ENCODE results near the gene PTPRT. TPM values are rescaled to one million over a fixed set of nuclear protein-coding genes. Genes with fewer than 3 reads are reported as not detected.

Gene PTPRT
- total and polyA plus RNA-seq, 2 donors (not counting 1 experiment from before 2014, with no cell fraction given) = not detected

DNA sequence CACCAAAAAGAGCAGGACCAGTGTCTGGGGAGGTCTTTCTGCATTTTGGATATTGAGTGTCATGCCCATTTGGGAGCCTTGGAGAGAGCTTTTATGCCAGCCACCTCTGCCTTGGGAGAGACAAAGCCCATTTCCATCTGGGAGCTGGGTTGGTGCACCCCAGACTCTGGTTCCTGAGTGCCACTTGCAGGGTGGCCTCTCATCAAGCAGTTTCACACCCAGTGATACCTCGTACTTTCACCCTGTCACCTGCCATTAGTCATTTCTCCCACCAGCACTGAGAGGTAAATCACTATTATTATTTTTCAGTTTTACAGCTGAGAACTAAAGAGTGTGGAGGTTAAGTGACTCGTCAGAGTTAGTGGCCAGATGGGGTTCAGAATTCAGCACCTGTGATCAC lies 94.7 kb downstream of the PTPRT start:
- Histone ChIP-seq H4K20me1 (ENCODE audit: control insufficient read depth, extremely low read depth, insufficient read depth, low read length) (no peaks in the 10 kb centered on the region), H3K27me3 (ENCODE audit: control insufficient read depth, insufficient read depth, low read length) (no peaks in the 10 kb centered on the region), H3K9me3 (ENCODE audit: control insufficient read depth, insufficient read depth, low read depth, low read length) (no peaks in the 10 kb centered on the region), H3K36me3 (ENCODE audit: control insufficient read depth, insufficient read depth, low read length) (no peaks in the 10 kb centered on the region), H3K4me3 (replicated peaks in 1 of 4; ENCODE audit: control extremely low read depth in 1 of 4, insufficient read depth in 1 of 4, low read depth in 3 of 4, low read length in 4 of 4) (no peak overlapping the region), H3K79me2 (ENCODE audit: control insufficient read depth, insufficient read depth, low read length) (no peaks in the 10 kb centered on the region), H3K4me1 (ENCODE audit: control insufficient read depth, extremely low read depth, insufficient read depth, low read length) (no peaks in the 10 kb centered on the region), H2AFZ (ENCODE audit: low read length) (no peak overlapping the region), H3K9ac (ENCODE audit: insufficient read depth, low read length) (no peak overlapping the region), H3K27ac (ENCODE audit: insufficient read depth, low read length) (no peak overlapping the region), H3K4me2 (ENCODE audit: extremely low read depth, insufficient read depth, low read length) (no peak overlapping the region)
- TF ChIP-seq, protein P1, sequence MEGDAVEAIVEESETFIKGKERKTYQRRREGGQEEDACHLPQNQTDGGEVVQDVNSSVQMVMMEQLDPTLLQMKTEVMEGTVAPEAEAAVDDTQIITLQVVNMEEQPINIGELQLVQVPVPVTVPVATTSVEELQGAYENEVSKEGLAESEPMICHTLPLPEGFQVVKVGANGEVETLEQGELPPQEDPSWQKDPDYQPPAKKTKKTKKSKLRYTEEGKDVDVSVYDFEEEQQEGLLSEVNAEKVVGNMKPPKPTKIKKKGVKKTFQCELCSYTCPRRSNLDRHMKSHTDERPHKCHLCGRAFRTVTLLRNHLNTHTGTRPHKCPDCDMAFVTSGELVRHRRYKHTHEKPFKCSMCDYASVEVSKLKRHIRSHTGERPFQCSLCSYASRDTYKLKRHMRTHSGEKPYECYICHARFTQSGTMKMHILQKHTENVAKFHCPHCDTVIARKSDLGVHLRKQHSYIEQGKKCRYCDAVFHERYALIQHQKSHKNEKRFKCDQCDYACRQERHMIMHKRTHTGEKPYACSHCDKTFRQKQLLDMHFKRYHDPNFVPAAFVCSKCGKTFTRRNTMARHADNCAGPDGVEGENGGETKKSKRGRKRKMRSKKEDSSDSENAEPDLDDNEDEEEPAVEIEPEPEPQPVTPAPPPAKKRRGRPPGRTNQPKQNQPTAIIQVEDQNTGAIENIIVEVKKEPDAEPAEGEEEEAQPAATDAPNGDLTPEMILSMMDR (conservative IDR thresholded peaks at IDR 0.05 in 1 of 2, IDR thresholded peaks at IDR 0.05 in 1 of 2; ENCODE audit: low read depth in 1 of 2, low read length in 2 of 2) = no peak
- no peak for TF ChIP-seq EZH2 (IDR thresholded peaks at IDR 0.05; ENCODE audit: low read length, missing control alignments)
- no peak for DNase-seq (ENCODE audit: low read depth in 2 of 2)

DNA sequence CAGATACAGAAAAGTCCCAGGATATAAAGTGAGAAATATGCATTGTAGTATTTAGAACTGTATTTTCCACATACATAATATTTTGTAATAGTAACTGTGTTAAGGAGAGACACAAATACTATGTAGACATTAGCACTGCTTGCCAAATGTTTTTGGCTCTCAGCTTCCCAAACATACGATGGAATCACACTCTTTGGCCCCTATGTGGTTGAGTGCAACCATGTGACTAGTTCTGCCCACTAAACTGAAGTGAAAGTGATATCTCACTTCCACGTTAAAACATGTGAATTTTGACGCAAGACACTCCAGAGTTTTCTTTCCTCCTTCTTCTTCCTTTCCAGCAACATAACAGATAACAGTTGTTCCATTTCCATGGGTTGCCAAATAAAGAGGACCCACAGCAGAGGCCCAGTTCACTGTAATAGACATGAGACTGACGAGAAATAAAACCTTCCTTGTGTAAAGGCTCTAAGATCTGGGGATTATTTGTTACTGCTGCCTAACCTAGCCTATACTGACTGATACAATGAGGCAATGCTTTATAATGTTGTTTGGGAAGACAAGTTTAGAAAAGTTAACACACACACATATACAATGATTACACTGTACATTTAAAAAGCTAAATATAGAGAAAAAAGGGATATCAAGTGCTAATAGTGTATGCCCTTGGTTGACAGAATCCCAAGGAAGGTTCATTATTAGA lies 97.2 kb downstream of the PTPRT start:
- no peaks in the 10 kb centered on the region for H3K9me3 ChIP-seq (ENCODE audit: control insufficient read depth, insufficient read depth, low read depth, low read length)
- no peaks in the 10 kb centered on the region for H4K20me1 ChIP-seq (ENCODE audit: control insufficient read depth, extremely low read depth, insufficient read depth, low read length)
- H3K9ac ChIP-seq (ENCODE audit: insufficient read depth, low read length) = no peak overlapping the region
- no peak overlapping the region for H3K4me2 ChIP-seq (ENCODE audit: extremely low read depth, insufficient read depth, low read length)
- no peaks in the 10 kb centered on the region for H3K27me3 ChIP-seq (ENCODE audit: control insufficient read depth, insufficient read depth, low read length)
- no peak for DNase-seq (ENCODE audit: low read depth in 2 of 2)
- no peaks in the 10 kb centered on the region for H3K36me3 ChIP-seq (ENCODE audit: control insufficient read depth, insufficient read depth, low read length)
- H2AFZ ChIP-seq (ENCODE audit: low read length) = no peak overlapping the region
- H3K4me1 ChIP-seq (ENCODE audit: control insufficient read depth, extremely low read depth, insufficient read depth, low read length) = no peaks in the 10 kb centered on the region
- H3K79me2 ChIP-seq (ENCODE audit: control insufficient read depth, insufficient read depth, low read length) = no peaks in the 10 kb centered on the region
- no peak overlapping the region for H3K27ac ChIP-seq (ENCODE audit: insufficient read depth, low read length)
- no peak for TF ChIP-seq EZH2 (IDR thresholded peaks at IDR 0.05; ENCODE audit: low read length, missing control alignments)
- TF ChIP-seq, protein P1 (conservative IDR thresholded peaks at IDR 0.05 in 1 of 2, IDR thresholded peaks at IDR 0.05 in 1 of 2; ENCODE audit: low read depth in 1 of 2, low read length in 2 of 2) = no peak
- H3K4me3 ChIP-seq (replicated peaks in 1 of 4; ENCODE audit: control extremely low read depth in 1 of 4, insufficient read depth in 1 of 4, low read depth in 3 of 4, low read length in 4 of 4) = no peak overlapping the region

GRCh38 chr20:43068482-43068881 lies 121.2 kb downstream of the PTPRT start:
- Histone ChIP-seq H3K36me3 (ENCODE audit: control insufficient read depth, insufficient read depth, low read length) (no peaks in the 10 kb centered on the region), H4K20me1 (ENCODE audit: control insufficient read depth, extremely low read depth, insufficient read depth, low read length) (no peaks in the 10 kb centered on the region), H3K27ac (ENCODE audit: insufficient read depth, low read length) (no peak overlapping the region), H3K4me3 (replicated peaks in 1 of 4; ENCODE audit: control extremely low read depth in 1 of 4, insufficient read depth in 1 of 4, low read depth in 3 of 4, low read length in 4 of 4) (no peak overlapping the region), H3K4me1 (ENCODE audit: control insufficient read depth, extremely low read depth, insufficient read depth, low read length) (no peaks in the 10 kb centered on the region), H2AFZ (ENCODE audit: low read length) (no peak overlapping the region), H3K27me3 (ENCODE audit: control insufficient read depth, insufficient read depth, low read length) (no peaks in the 10 kb centered on the region), H3K9ac (ENCODE audit: insufficient read depth, low read length) (no peak overlapping the region), H3K4me2 (ENCODE audit: extremely low read depth, insufficient read depth, low read length) (no peak overlapping the region), H3K9me3 (ENCODE audit: control insufficient read depth, insufficient read depth, low read depth, low read length) (no peaks in the 10 kb centered on the region), H3K79me2 (ENCODE audit: control insufficient read depth, insufficient read depth, low read length) (no peaks in the 10 kb centered on the region)
- TF ChIP-seq, protein P1 (conservative IDR thresholded peaks at IDR 0.05 in 1 of 2, IDR thresholded peaks at IDR 0.05 in 1 of 2; ENCODE audit: low read depth in 1 of 2, low read length in 2 of 2) = no peak
- no peak for TF ChIP-seq EZH2 (IDR thresholded peaks at IDR 0.05; ENCODE audit: low read length, missing control alignments)
- DNase-seq (ENCODE audit: low read depth in 2 of 2) = no peak
